HepG2 (cell line): ENCODE measurements around the gene GRIN2C. TPM values are rescaled to one million over a fixed set of nuclear protein-coding genes. Genes with fewer than 3 reads are reported as not detected.

Experiments
- ATAC-seq: fragments of 200-7000 bp; cut with Tn5 transposase; 3 replicates; pipeline ENCODE4 v1.9.1; 2020; ENCODE audit warnings: mild to moderate bottlenecking, moderate library complexity
- BruUV-seq: library from RNA; stranded (reverse); fragments of 400-500 nt; replicated peaks from 2 replicates; lab custom pipeline; 2021; lab: Mats Ljungman, UMichigan
- CTCF ChIA-PET: fragments of 300-600 bp; formaldehyde crosslinking; extraction: SDS; loops from one replicate; lab custom pipeline; 2021; ENCODE audit warnings: low total read pairs, inconsistent platforms, low intra/inter-chr PET ratio; lab: Yijun Ruan, JAX
- POLR2A ChIA-PET: fragments of 350-600 bp; sonication (Branson Sonifier 250); formaldehyde crosslinking; loops from one replicate; lab custom pipeline; 2020; ENCODE audit warnings: antibody characterized with exemption, inconsistent platforms; lab: Yijun Ruan, JAX
- DNase-seq: peaks from one replicate; pipeline ENCODE4 v3.0.0-alpha.2; 2015; ENCODE audit warnings: low spot score
- FAIRE-seq: peaks from 3 replicates; lab custom pipeline; 2011; peaks lifted over from hg19 to GRCh38; lab: Jason Lieb, UNC
- H2AFZ ChIP-seq: one replicate; pipeline ENCODE4 v1.6.1; 2011; ENCODE audit warnings: low read length, inconsistent platforms
- H3K27ac ChIP-seq: fragments of 300-600 bp; 3 replicates; pipeline ENCODE4 v1.8.0; 2011; ENCODE audit warnings: mixed run types, mild to moderate bottlenecking, mixed read lengths, low read length, inconsistent platforms; ENCODE audit not compliant: insufficient read depth; ENCODE audit errors: extremely low read length
- H3K27me3 ChIP-seq, 2 experiments: fragments of 200-600 bp in 1 of 2; 2 replicates in 1 of 2; 3 replicates in 1 of 2; pipeline versions ENCODE4 v1.6.0 to v1.8.0; 2011; ENCODE audit warnings: low read length in 2 of 2, mild to moderate bottlenecking in 2 of 2, moderate library complexity in 2 of 2, inconsistent platforms in 1 of 2; ENCODE audit not compliant: insufficient read depth in 2 of 2, control insufficient read depth in 1 of 2
- H3K36me3 ChIP-seq, 2 experiments: fragments of 200-600 bp in 1 of 2; replicated peaks in 1 of 2; 2 replicates in 1 of 2; 3 replicates in 1 of 2; pipeline versions ENCODE4 v1.5.1 to v1.8.0; 2011; ENCODE audit warnings: low read length in 2 of 2, inconsistent platforms in 1 of 2; ENCODE audit not compliant: insufficient read depth in 2 of 2, control insufficient read depth in 1 of 2
- H3K4me1 ChIP-seq: 2 replicates; pipeline ENCODE4 v1.5.1; 2012; ENCODE audit warnings: low read length, inconsistent platforms; ENCODE audit not compliant: insufficient read depth
- H3K4me2 ChIP-seq: 2 replicates; pipeline ENCODE4 v1.6.0; 2011; ENCODE audit warnings: low read depth, low read length, inconsistent platforms
- H3K4me3 ChIP-seq, 3 experiments: fragments of 200-600 bp in 1 of 3; sonication (generic), shearing (Covaris generic) in 1 of 3; replicated peaks in 1 of 3; 2 replicates each; pipeline ENCODE4 v1.5.1; 2011 to 2016; ENCODE audit warnings: low read length in 3 of 3, inconsistent platforms in 2 of 3, low read depth in 2 of 3, mild to moderate bottlenecking in 2 of 3, control low read depth in 1 of 3, mixed read lengths in 1 of 3; ENCODE audit not compliant: insufficient read depth in 1 of 3
- H3K79me2 ChIP-seq: one replicate; pipeline ENCODE4 v1.6.1; 2011; ENCODE audit warnings: low read length, inconsistent platforms; ENCODE audit not compliant: insufficient read depth
- H3K9ac ChIP-seq: 2 replicates; pipeline ENCODE4 v1.6.0; 2011; ENCODE audit warnings: mild to moderate bottlenecking, low read depth, low read length, inconsistent platforms; ENCODE audit not compliant: insufficient read depth
- H3K9me3 ChIP-seq: 2 replicates; pipeline ENCODE4 v1.5.1; 2012; ENCODE audit warnings: mild to moderate bottlenecking, low read length
- H4K20me1 ChIP-seq: 2 replicates; pipeline ENCODE4 v1.6.0; 2011; ENCODE audit warnings: inconsistent platforms, mild to moderate bottlenecking, low read length, moderate library complexity; ENCODE audit not compliant: insufficient read depth
- ATF7 ChIP-seq, 2 experiments: fragments of 450-650 bp in 1 of 2; sonication (generic) in 1 of 2; formaldehyde crosslinking in 1 of 2; IDR thresholded peaks; 2 replicates each; pipeline versions ENCODE4 v1.4.0 to v1.6.1; 2016 to 2020; ENCODE audit warnings: antibody characterized with exemption in 1 of 2, mild to moderate bottlenecking in 1 of 2, missing genetic modification reagents in 1 of 2
- TAF15 ChIP-seq: fragments of 200-400 bp; formaldehyde crosslinking; IDR thresholded peaks from one replicate; pipeline ENCODE4 v1.6.1; 2018; ENCODE audit warnings: mild to moderate bottlenecking, low read depth, low read length; ENCODE audit not compliant: poor library complexity, severe bottlenecking
- ZNF101 ChIP-seq: sonication (generic); formaldehyde crosslinking; IDR thresholded peaks from 2 replicates; pipeline ENCODE4 v1.4.0; 2020; ENCODE audit warnings: mild to moderate bottlenecking, low read depth, missing genetic modification reagents, borderline replicate concordance
- ZNF205 ChIP-seq: IDR thresholded peaks from 2 replicates; pipeline ENCODE4 v1.6.1; 2018; ENCODE audit warnings: missing biosample characterization, missing genetic modification reagents
- ZNF264 ChIP-seq: sonication (generic); formaldehyde crosslinking; IDR thresholded peaks from 2 replicates; pipeline ENCODE4 v1.4.0; 2020; ENCODE audit warnings: missing genetic modification reagents
- ZNF3 ChIP-seq: IDR thresholded peaks from 2 replicates; pipeline ENCODE4 v1.7.0; 2017; ENCODE audit warnings: inconsistent platforms
- WGBS: methylation state at CpG from one replicate; pipeline ENCODE4 v1.1.6; 2017; ENCODE audit warnings: low lambda C conversion rate; 5-methylcytosine and 5-hydroxymethylcytosine counted together
- in situ Hi-C: cut with HindIII; loops from 2 replicates; pipeline ENCODE4 v1.10.0; 2017; ENCODE audit warnings: low pct_unique_long_range_greater_than_20kb; ENCODE audit not compliant: extremely low pct_ligation_motif_present
- intact Hi-C: fragments of 100-400 bp; cut with micrococcal nuclease; formaldehyde crosslinking; loops from one replicate; pipeline ENCODE4 v1.10.0; 2022; ENCODE audit not compliant: unreplicated experiment
- polyA plus RNA-seq, 8 experiments: library from polyadenylated mRNA; depleted of rRNA in 3 of 8; stranded (reverse) in 7 of 8; unstranded in 1 of 8; fragments of >200 nt; fragmentation: Illumina TruSeq in 4 of 8; extraction: Trizol in 4 of 8; gene quantifications; 2 replicates each; pipeline versions ENCODE4 v1.2.1 to v1.2.3, GENCODE V29; 2011 to 2016; ENCODE audit warnings: low read depth in 4 of 8, missing spikeins in 1 of 8, mixed read lengths in 1 of 8; ENCODE audit not compliant: insufficient read depth in 1 of 8
- total RNA-seq, 5 experiments: library from RNA; depleted of rRNA; stranded (reverse); fragments of >200 nt; fragmentation: Illumina TruSeq; extraction: Trizol; gene quantifications; 2 replicates each; pipeline ENCODE4 v1.2.3, GENCODE V29; 2016; ENCODE audit warnings: low read depth in 1 of 5
- TF ChIP-seq, protein P1 (sequence below): sonication (generic); formaldehyde crosslinking; conservative IDR thresholded peaks from 2 replicates; pipeline ENCODE4 v1.8.0; 2022; ENCODE audit warnings: mild to moderate bottlenecking, moderate library complexity, missing genetic modification reagents
- TF ChIP-seq, protein P2 (sequence below): sonication (generic); formaldehyde crosslinking; IDR thresholded peaks from 2 replicates; pipeline ENCODE4 v1.5.0; 2020; ENCODE audit warnings: mild to moderate bottlenecking, missing genetic modification reagents, borderline replicate concordance

GRIN2C gene
- total and polyA plus RNA-seq, 2 of the 13 experiments (the other 11 are each of a cell fraction or from before 2014, with no cell fraction given): 0.03 to 0.11 TPM

GRCh38 chr17:74863420-74864296 is 4.0 kb upstream of the GRIN2C start:
- in situ Hi-C loops: loop anchor here (5.0 kb wide), 1 partner anchor 71 kb away; no protein-coding TSS in a partner anchor

More at GRCh38 chr17:74863420-74864296, 4.0 kb upstream of the GRIN2C start:
- H3K79me2 ChIP-seq: no peaks in the 10 kb centered on the region
- H3K4me1 ChIP-seq: peaks cover 45% of the 10 kb centered on the region
- DNase-seq (no peak), ATAC-seq (no peak), FAIRE-seq (no peak)
- H3K9me3 ChIP-seq: no peaks in the 10 kb centered on the region
- peaks cover 7 to 23% of the 10 kb centered on the region in 2 experiments; a peak in 4 of 5 replicates for H3K27me3 ChIP-seq
- no peak overlapping the region for H3K4me2 ChIP-seq
- no peak overlapping the region for H3K4me3 ChIP-seq
- no peak overlapping the region for H2AFZ ChIP-seq
- peaks cover 3 to 4% of the 10 kb centered on the region in 2 experiments; a peak in 3 of 5 replicates for H3K36me3 ChIP-seq
- ChIA-PET CTCF (interaction anchor here (1.7 to 2.6 kb wide), 5 partner anchors 21 to 119 kb away, joined by 5 to 30 read pairs (median 8); no protein-coding TSS in a partner anchor), POLR2A (interaction anchor here (1.1 to 3.9 kb wide), 3 partner anchors 8 to 127 kb away, joined by 5 to 55 read pairs (median 7); partner anchors contain the start of genes FDXR and RAB37)
- WGBS: 89% methylated on average over 22 of the region's 25 CpGs
- no peak overlapping the region for H3K27ac ChIP-seq
- intact Hi-C loops: loop anchor here (2.0 to 10.0 kb wide), 3 partner anchors 21 to 209 kb away; no protein-coding TSS in a partner anchor
- TF ChIP-seq ATF7 (IDR thresholded peaks at IDR 0.05): no peak
- TF ChIP-seq ATF7 (CRISPR knock-in tag; IDR thresholded peaks at IDR 0.05): 0 out of 2 replicates have a peak, but pooled peaks have one; percentile 9
- TF ChIP-seq ZNF264 (CRISPR knock-in tag): no peak
- no peak for TF ChIP-seq ZNF101 (CRISPR knock-in tag)
- TF ChIP-seq, protein P1, sequence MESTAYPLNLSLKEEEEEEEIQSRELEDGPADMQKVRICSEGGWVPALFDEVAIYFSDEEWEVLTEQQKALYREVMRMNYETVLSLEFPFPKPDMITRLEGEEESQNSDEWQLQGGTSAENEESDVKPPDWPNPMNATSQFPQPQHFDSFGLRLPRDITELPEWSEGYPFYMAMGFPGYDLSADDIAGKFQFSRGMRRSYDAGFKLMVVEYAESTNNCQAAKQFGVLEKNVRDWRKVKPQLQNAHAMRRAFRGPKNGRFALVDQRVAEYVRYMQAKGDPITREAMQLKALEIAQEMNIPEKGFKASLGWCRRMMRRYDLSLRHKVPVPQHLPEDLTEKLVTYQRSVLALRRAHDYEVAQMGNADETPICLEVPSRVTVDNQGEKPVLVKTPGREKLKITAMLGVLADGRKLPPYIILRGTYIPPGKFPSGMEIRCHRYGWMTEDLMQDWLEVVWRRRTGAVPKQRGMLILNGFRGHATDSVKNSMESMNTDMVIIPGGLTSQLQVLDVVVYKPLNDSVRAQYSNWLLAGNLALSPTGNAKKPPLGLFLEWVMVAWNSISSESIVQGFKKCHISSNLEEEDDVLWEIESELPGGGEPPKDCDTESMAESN: peak; percentile 77; the same call in 1 of the 2 replicates
- TF ChIP-seq TAF15: no peak
- TF ChIP-seq ZNF205 (CRISPR knock-in tag): peak; percentile 90
- TF ChIP-seq, protein P2, sequence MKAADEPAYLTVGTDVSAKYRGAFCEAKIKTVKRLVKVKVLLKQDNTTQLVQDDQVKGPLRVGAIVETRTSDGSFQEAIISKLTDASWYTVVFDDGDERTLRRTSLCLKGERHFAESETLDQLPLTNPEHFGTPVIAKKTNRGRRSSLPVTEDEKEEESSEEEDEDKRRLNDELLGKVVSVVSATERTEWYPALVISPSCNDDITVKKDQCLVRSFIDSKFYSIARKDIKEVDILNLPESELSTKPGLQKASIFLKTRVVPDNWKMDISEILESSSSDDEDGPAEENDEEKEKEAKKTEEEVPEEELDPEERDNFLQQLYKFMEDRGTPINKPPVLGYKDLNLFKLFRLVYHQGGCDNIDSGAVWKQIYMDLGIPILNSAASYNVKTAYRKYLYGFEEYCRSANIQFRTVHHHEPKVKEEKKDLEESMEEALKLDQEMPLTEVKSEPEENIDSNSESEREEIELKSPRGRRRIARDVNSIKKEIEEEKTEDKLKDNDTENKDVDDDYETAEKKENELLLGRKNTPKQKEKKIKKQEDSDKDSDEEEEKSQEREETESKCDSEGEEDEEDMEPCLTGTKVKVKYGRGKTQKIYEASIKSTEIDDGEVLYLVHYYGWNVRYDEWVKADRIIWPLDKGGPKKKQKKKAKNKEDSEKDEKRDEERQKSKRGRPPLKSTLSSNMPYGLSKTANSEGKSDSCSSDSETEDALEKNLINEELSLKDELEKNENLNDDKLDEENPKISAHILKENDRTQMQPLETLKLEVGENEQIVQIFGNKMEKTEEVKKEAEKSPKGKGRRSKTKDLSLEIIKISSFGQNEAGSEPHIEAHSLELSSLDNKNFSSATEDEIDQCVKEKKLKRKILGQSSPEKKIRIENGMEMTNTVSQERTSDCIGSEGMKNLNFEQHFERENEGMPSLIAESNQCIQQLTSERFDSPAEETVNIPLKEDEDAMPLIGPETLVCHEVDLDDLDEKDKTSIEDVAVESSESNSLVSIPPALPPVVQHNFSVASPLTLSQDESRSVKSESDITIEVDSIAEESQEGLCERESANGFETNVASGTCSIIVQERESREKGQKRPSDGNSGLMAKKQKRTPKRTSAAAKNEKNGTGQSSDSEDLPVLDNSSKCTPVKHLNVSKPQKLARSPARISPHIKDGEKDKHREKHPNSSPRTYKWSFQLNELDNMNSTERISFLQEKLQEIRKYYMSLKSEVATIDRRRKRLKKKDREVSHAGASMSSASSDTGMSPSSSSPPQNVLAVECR (CRISPR knock-in tag): 0 out of 2 replicates have a peak, but pooled peaks have one; percentile 12
- peak; percentile 94 for TF ChIP-seq ZNF3
- no peaks in the 10 kb centered on the region for H4K20me1 ChIP-seq
- H3K9ac ChIP-seq: no peak overlapping the region
- TSS peak; percentile 51 for BruUV-seq
